Large intestine (tissue), 3 donors: ENCODE measurements around the gene SDC4. TPM values are rescaled to one million over a fixed set of nuclear protein-coding genes. Genes with fewer than 3 reads are reported as not detected.
A peak's percentile ranks its signal among the peaks of the same experiment; 100 is the strongest.

Experiments used
- DNase-seq, 2 donors: peaks; one replicate each; pipeline versions ENCODE4 v3.0.0 to v3.0.0-alpha.2; 2013
- H3K27ac ChIP-seq: one replicate; pipeline ENCODE4 v1.5.1; 2013; ENCODE audit warnings: low read length
- H3K27me3 ChIP-seq: 2 replicates; pipeline ENCODE4 v1.6.1; 2013; ENCODE audit warnings: low read length; ENCODE audit not compliant: control insufficient read depth, insufficient read depth
- H3K36me3 ChIP-seq: 2 replicates; pipeline ENCODE4 v1.6.1; 2013; ENCODE audit warnings: low read length; ENCODE audit not compliant: control insufficient read depth, insufficient read depth
- H3K4me1 ChIP-seq: one replicate; pipeline ENCODE4 v1.6.1; 2013; ENCODE audit warnings: low read length; ENCODE audit not compliant: control insufficient read depth, insufficient read depth
- H3K4me3 ChIP-seq: one replicate; pipeline ENCODE4 v1.5.1; 2013; ENCODE audit warnings: low read length
- H3K9me3 ChIP-seq: one replicate; pipeline ENCODE4 v1.6.1; 2013; ENCODE audit warnings: mild to moderate bottlenecking, low read depth, low read length, moderate library complexity; ENCODE audit not compliant: control insufficient read depth
- WGBS: methylation state at CpG from one replicate; pipeline ENCODE4 v1.1.5; 2013; ENCODE audit warnings: low lambda C conversion rate; ENCODE audit not compliant: insufficient coverage; 5-methylcytosine and 5-hydroxymethylcytosine counted together
- polyA plus RNA-seq: library from polyadenylated mRNA; unstranded; fragments of 120-200 nt; gene quantifications from one replicate; pipeline ENCODE4 v1.2.1, GENCODE V29; 2013

SDC4 gene
- polyA plus RNA-seq, 1 donor = 87.8 TPM

GRCh38 chr20:45294003-45294368 is 54.2 kb downstream of the SDC4 start:
- Histone ChIP-seq H3K27ac (no peak overlapping the region), H3K4me1 (peaks cover 5% of the 10 kb centered on the region), H3K9me3 (peaks cover 7% of the 10 kb centered on the region), H3K4me3 (no peak overlapping the region), H3K27me3 (peaks cover 41% of the 10 kb centered on the region), H3K36me3 (no peaks in the 10 kb centered on the region)
- DNase-seq = no peak
- no CpG with 5 or more reads among the region's 5 CpGs for WGBS

- H3K9me3 ChIP-seq = peaks cover 7% of the 10 kb centered on the region
- H3K36me3 ChIP-seq = no peaks in the 10 kb centered on the region
- H3K4me1 ChIP-seq = peaks cover 5% of the 10 kb centered on the region
- peak overlapping the region; percentile 11 for H3K4me3 ChIP-seq
- no CpG with 5 or more reads among the region's 79 CpGs for WGBS
- no peak overlapping the region for H3K27ac ChIP-seq
- peak; percentile 59 to 69 for DNase-seq
- H3K27me3 ChIP-seq = peaks cover 48% of the 10 kb centered on the region
These were observed 54.9 kb downstream of the SDC4 start for GRCh38 chr20:45293041-45294002.

GRCh38 chr20:45292343-45292742 is 55.9 kb downstream of the SDC4 start:
- no peak overlapping the region for H3K27ac ChIP-seq
- no CpG with 5 or more reads among the region's 2 CpGs for WGBS
- H3K4me1 ChIP-seq = peaks cover 5% of the 10 kb centered on the region
- DNase-seq = no peak
- H3K9me3 ChIP-seq = peaks cover 7% of the 10 kb centered on the region
- H3K27me3 ChIP-seq = peaks cover 57% of the 10 kb centered on the region
- H3K36me3 ChIP-seq = no peaks in the 10 kb centered on the region
- no peak overlapping the region for H3K4me3 ChIP-seq

GRCh38 chr20:45291526-45291925 is 56.7 kb downstream of the SDC4 start:
- no CpG with 5 or more reads among the region's 9 CpGs for WGBS
- no peaks in the 10 kb centered on the region for H3K36me3 ChIP-seq
- H3K4me1 ChIP-seq = peaks cover 5% of the 10 kb centered on the region
- peaks cover 7% of the 10 kb centered on the region for H3K9me3 ChIP-seq
- no peak for DNase-seq
- no peak overlapping the region for H3K4me3 ChIP-seq
- H3K27me3 ChIP-seq = peaks cover 63% of the 10 kb centered on the region
- no peak overlapping the region for H3K27ac ChIP-seq

- WGBS = 81% methylated on average over 2 of the region's 8 CpGs
- DNase-seq = peak; percentile 47 to 64
These were observed 57.4 kb downstream of the SDC4 start for GRCh38 chr20:45290677-45291355.

GRCh38 chr20:45289942-45290676 is 58.1 kb downstream of the SDC4 start:
- Histone ChIP-seq H3K36me3 (no peaks in the 10 kb centered on the region), H3K4me1 (peaks cover 5% of the 10 kb centered on the region), H3K27ac (no peak overlapping the region), H3K27me3 (peaks cover 64% of the 10 kb centered on the region), H3K9me3 (peaks cover 7% of the 10 kb centered on the region), H3K4me3 (no peak overlapping the region)
- DNase-seq = no peak
- 81% methylated on average over 3 of the region's 13 CpGs for WGBS

More at GRCh38 chr20:45290677-45291355, 57.4 kb downstream of the SDC4 start:
- no peak overlapping the region for H3K27ac ChIP-seq
- peaks cover 5% of the 10 kb centered on the region for H3K4me1 ChIP-seq
- H3K4me3 ChIP-seq = no peak overlapping the region
- peaks cover 7% of the 10 kb centered on the region for H3K9me3 ChIP-seq
- no peaks in the 10 kb centered on the region for H3K36me3 ChIP-seq
- H3K27me3 ChIP-seq = peaks cover 65% of the 10 kb centered on the region

GRCh38 chr20:45288860-45289259 is 59.4 kb downstream of the SDC4 start:
- Histone ChIP-seq H3K36me3 (no peaks in the 10 kb centered on the region), H3K27ac (no peak overlapping the region)

GRCh38 chr20:45288376-45288775 is 59.8 kb downstream of the SDC4 start:
- Histone ChIP-seq H3K36me3 (no peaks in the 10 kb centered on the region), H3K27ac (no peak overlapping the region), H3K4me1 (peaks cover 4% of the 10 kb centered on the region), H3K9me3 (peaks cover 4% of the 10 kb centered on the region), H3K27me3 (peaks cover 56% of the 10 kb centered on the region), H3K4me3 (no peak overlapping the region)
- no CpG with 5 or more reads among the region's 4 CpGs for WGBS
- DNase-seq = no peak

More at GRCh38 chr20:45288860-45289259, 59.4 kb downstream of the SDC4 start:
- no peak for DNase-seq
- peaks cover 59% of the 10 kb centered on the region for H3K27me3 ChIP-seq
- H3K4me1 ChIP-seq = peaks cover 5% of the 10 kb centered on the region
- H3K4me3 ChIP-seq = no peak overlapping the region
- no CpG with 5 or more reads among the region's 5 CpGs for WGBS
- H3K9me3 ChIP-seq = peaks cover 7% of the 10 kb centered on the region

GRCh38 chr20:45283551-45284057 is 64.6 kb downstream of the SDC4 start:
- no CpG with 5 or more reads among the region's 4 CpGs for WGBS
- Histone ChIP-seq H3K9me3 (no peaks in the 10 kb centered on the region), H3K36me3 (no peaks in the 10 kb centered on the region), H3K4me1 (no peaks in the 10 kb centered on the region), H3K27me3 (peaks cover 46% of the 10 kb centered on the region), H3K27ac (no peak overlapping the region), H3K4me3 (no peak overlapping the region)
- DNase-seq = no peak
